Endodermal cell (in vitro differentiated cells): ENCODE results near the gene CLTCL1. TPM values are rescaled to one million over a fixed set of nuclear protein-coding genes. Genes with fewer than 3 reads are reported as not detected.

Experiments
- DNase-seq: peaks from one replicate; pipeline ENCODE4 v3.0.0-alpha.2; 2017
- H3K27ac ChIP-seq: 2 replicates; pipeline ENCODE4 v1.5.1; 2013; ENCODE audit warnings: mild to moderate bottlenecking, low read depth, low read length, moderate library complexity
- H3K27me3 ChIP-seq: 2 replicates; pipeline ENCODE4 v1.6.1; 2013; ENCODE audit warnings: mild to moderate bottlenecking, low read length, moderate library complexity; ENCODE audit not compliant: insufficient read depth, control insufficient read depth, poor library complexity, severe bottlenecking
- H3K36me3 ChIP-seq: 2 replicates; pipeline ENCODE4 v1.7.0; 2013; ENCODE audit warnings: mild to moderate bottlenecking, low read length, moderate library complexity; ENCODE audit not compliant: control insufficient read depth, insufficient read depth
- H3K4me1 ChIP-seq: one replicate; pipeline ENCODE4 v1.7.0; 2013; ENCODE audit warnings: low read length; ENCODE audit not compliant: control insufficient read depth, insufficient read depth
- H3K4me3 ChIP-seq: 2 replicates; pipeline ENCODE4 v1.5.1; 2013; ENCODE audit warnings: mild to moderate bottlenecking, low read length, moderate library complexity
- H3K9ac ChIP-seq: 2 replicates; pipeline ENCODE4 v1.6.1; 2013; ENCODE audit warnings: mild to moderate bottlenecking, low read length, moderate library complexity; ENCODE audit not compliant: poor library complexity, severe bottlenecking; ENCODE audit errors: extremely low read depth
- H3K9me3 ChIP-seq: 2 replicates; pipeline ENCODE4 v1.6.1; 2013; ENCODE audit warnings: mild to moderate bottlenecking, low read length, moderate library complexity; ENCODE audit not compliant: control insufficient read depth
- H3K27ac Mint-ChIP-seq: 2 replicates; pipeline ENCODE4 v1.8.0; 2020; ENCODE audit warnings: mixed read lengths
- H3K27me3 Mint-ChIP-seq: 2 replicates; pipeline ENCODE4 v1.8.0; 2021; ENCODE audit warnings: mild to moderate bottlenecking, mixed read lengths; ENCODE audit not compliant: insufficient read depth
- H3K36me3 Mint-ChIP-seq: 2 replicates; pipeline ENCODE4 v1.8.0; 2020; ENCODE audit warnings: low read depth, mixed read lengths
- H3K4me1 Mint-ChIP-seq: 2 replicates; pipeline ENCODE4 v1.8.0; 2020; ENCODE audit warnings: mixed read lengths
- H3K4me3 Mint-ChIP-seq: 2 replicates; pipeline ENCODE4 v1.8.0; 2020; ENCODE audit warnings: mild to moderate bottlenecking, moderate library complexity, mixed read lengths
- H3K9me3 Mint-ChIP-seq: 2 replicates; pipeline ENCODE4 v1.8.0; 2020; ENCODE audit warnings: mild to moderate bottlenecking, mixed read lengths
- CTCF ChIP-seq: fragments of 200-600 bp; sonication (generic); conservative IDR thresholded peaks from 2 replicates; pipeline ENCODE4 v1.5.0; 2021; ENCODE audit warnings: antibody characterized with exemption, mild to moderate bottlenecking
- WGBS, 2 experiments: methylation state at CpG; one replicate each; pipeline versions ENCODE4 v1.1.5 to v1.1.7; 2013; ENCODE audit warnings: missing lambda C conversion rate in 2 of 2, mixed read lengths in 1 of 2; ENCODE audit not compliant: insufficient coverage in 1 of 2, insufficient read length in 1 of 2; 5-methylcytosine and 5-hydroxymethylcytosine counted together
- total RNA-seq, 2 donors: library from RNA; stranded (reverse); fragmentation: NEBNext Ultra II Directional in 1 of 2; extraction: Animal tissue kit (Norgen Biotek cat#: 25700) in 1 of 2; gene quantifications; 2 replicates in 1 of 2; 3 replicates in 1 of 2; pipeline ENCODE4 v1.2.1, GENCODE V29; 2021

The CLTCL1 gene
- total RNA-seq, 2 donors from 2014 or later: 11.8 to 14.4 TPM

GRCh38 chr22:19229600-19229999 lies 61.9 kb downstream of the CLTCL1 start:
- WGBS, 2 experiments: 80 to 84% methylated on average over 1 to 2 of the region's 2 CpGs
- no peak for TF ChIP-seq CTCF
- Histone ChIP-seq H3K9ac (no peak overlapping the region), H3K27me3 (no peaks in the 10 kb centered on the region), H3K9me3 (no peaks in the 10 kb centered on the region), H3K4me3 (no peak overlapping the region), H3K36me3 (peaks cover 10% of the 10 kb centered on the region), H3K4me1 (no peaks in the 10 kb centered on the region), H3K27ac (no peak overlapping the region)
- Mint-ChIP-seq H3K27ac (no peak overlapping the region), H3K27me3 (no peaks in the 10 kb centered on the region), H3K36me3 (peaks cover 34% of the 10 kb centered on the region), H3K4me1 (peaks cover 5% of the 10 kb centered on the region), H3K4me3 (no peak overlapping the region), H3K9me3 (no peaks in the 10 kb centered on the region)
- DNase-seq: no peak

DNA sequence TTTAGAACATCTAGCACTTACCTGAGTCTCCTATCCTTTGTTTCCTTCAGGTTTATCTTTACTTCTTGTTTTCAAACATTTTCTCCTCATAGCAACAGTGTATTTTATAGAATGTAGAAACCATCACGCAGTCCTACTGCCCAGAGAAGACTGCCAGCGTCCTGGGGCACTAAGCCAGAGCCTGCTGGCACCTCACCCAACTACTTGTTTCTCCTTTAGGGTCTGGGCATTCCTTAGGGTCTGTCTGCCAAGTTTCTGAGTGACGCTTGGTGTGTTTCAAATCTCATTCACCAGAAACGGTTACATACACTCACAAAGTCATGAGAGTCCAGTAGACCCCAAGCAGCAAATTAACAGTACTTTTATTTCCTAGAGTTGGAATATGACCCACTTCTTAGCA lies 63.3 kb downstream of the CLTCL1 start:
- no peaks in the 10 kb centered on the region for H3K27me3 ChIP-seq
- no peak overlapping the region for H3K27ac ChIP-seq
- WGBS, 2 experiments: 97 to 100% methylated on average over 2 to 4 of the region's 4 CpGs
- Mint-ChIP-seq H3K4me1 (peaks cover 5% of the 10 kb centered on the region), H3K36me3 (peaks cover 32% of the 10 kb centered on the region), H3K4me3 (no peak overlapping the region), H3K27ac (no peak overlapping the region), H3K27me3 (no peaks in the 10 kb centered on the region), H3K9me3 (no peaks in the 10 kb centered on the region)
- no peak overlapping the region for H3K4me3 ChIP-seq
- DNase-seq: no peak
- H3K4me1 ChIP-seq: no peaks in the 10 kb centered on the region
- no peak for TF ChIP-seq CTCF
- H3K9ac ChIP-seq: no peak overlapping the region
- H3K36me3 ChIP-seq: peaks cover 4% of the 10 kb centered on the region
- no peaks in the 10 kb centered on the region for H3K9me3 ChIP-seq

DNA sequence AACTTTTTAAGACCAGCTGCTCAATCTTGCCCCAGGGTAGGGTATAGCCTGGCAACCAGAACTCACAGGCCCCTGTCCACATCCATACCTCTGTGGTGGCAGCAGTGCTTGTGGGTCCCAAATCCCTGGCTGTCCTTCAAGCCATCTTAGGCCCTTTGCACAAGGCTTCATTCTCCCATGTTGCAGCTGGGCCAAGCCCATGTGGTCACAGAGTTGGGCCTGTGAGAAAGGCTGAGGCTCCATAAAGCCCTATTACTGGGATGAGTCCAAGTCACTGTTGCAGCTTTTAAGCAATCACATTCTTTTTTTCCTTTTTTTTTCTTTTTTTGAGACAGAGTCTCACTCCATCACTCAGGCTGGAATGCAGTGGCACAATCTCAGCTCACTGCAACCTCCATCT lies 65.1 kb downstream of the CLTCL1 start:
- H3K4me1 ChIP-seq: no peaks in the 10 kb centered on the region
- Mint-ChIP-seq H3K4me1 (no peaks in the 10 kb centered on the region), H3K36me3 (peaks cover 42% of the 10 kb centered on the region)

More for the DNA sequence above, 65.1 kb downstream of the CLTCL1 start:
- Histone ChIP-seq H3K9ac (no peak overlapping the region), H3K27me3 (no peaks in the 10 kb centered on the region), H3K36me3 (peaks cover 8% of the 10 kb centered on the region), H3K27ac (no peak overlapping the region), H3K9me3 (no peaks in the 10 kb centered on the region), H3K4me3 (no peak overlapping the region)
- no peak for TF ChIP-seq CTCF
- H3K9me3 Mint-ChIP-seq: no peaks in the 10 kb centered on the region
- H3K27ac Mint-ChIP-seq: no peak overlapping the region
- DNase-seq: no peak
- no peaks in the 10 kb centered on the region for H3K27me3 Mint-ChIP-seq
- no peak overlapping the region for H3K4me3 Mint-ChIP-seq
